GM12872 (cell line): ENCODE measurements around the gene XBP1.

ENCODE experiments used
- TF ChIP-seq, protein P1 (sequence below): IDR thresholded peaks from 3 replicates; pipeline ENCODE4 v1.5.1; 2011; ENCODE audit warnings: low read depth, mild to moderate bottlenecking, low read length, moderate library complexity; ENCODE audit not compliant: insufficient read depth

XBP1 gene

DNA sequence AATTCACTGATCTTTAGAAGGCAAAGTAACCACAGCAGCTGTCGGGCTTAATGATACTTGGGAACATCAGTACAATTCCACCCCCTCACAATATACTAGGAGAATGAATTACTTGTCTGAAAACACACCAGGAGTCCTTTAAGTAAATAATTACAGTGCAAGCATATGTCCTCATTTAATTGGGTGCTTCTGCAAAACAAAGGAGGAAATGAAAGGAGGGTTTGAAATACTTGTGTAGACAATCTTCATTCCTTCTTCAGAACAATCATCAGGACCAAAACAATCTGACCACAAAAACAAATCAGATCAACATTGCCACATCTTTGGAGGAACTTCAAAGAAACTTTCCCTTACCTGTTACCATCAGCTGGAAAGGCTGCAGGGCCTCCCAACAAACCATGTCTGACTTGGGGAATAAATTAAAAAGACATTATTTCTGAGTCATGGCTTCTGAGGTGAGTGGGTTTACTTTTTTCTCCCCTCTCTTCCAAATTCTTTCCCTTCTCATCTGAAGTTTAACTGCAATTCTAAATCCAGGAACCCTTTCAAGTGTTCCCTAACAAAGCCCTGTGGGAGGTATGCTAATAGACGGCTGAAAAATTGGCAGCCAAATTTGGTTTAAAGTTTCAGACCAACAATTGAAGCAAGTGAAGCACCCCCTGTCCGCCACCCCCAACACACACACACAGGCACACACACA is 40.4 kb downstream of the XBP1 start:
- TF ChIP-seq, protein P1, sequence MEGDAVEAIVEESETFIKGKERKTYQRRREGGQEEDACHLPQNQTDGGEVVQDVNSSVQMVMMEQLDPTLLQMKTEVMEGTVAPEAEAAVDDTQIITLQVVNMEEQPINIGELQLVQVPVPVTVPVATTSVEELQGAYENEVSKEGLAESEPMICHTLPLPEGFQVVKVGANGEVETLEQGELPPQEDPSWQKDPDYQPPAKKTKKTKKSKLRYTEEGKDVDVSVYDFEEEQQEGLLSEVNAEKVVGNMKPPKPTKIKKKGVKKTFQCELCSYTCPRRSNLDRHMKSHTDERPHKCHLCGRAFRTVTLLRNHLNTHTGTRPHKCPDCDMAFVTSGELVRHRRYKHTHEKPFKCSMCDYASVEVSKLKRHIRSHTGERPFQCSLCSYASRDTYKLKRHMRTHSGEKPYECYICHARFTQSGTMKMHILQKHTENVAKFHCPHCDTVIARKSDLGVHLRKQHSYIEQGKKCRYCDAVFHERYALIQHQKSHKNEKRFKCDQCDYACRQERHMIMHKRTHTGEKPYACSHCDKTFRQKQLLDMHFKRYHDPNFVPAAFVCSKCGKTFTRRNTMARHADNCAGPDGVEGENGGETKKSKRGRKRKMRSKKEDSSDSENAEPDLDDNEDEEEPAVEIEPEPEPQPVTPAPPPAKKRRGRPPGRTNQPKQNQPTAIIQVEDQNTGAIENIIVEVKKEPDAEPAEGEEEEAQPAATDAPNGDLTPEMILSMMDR, result no peak

DNA sequence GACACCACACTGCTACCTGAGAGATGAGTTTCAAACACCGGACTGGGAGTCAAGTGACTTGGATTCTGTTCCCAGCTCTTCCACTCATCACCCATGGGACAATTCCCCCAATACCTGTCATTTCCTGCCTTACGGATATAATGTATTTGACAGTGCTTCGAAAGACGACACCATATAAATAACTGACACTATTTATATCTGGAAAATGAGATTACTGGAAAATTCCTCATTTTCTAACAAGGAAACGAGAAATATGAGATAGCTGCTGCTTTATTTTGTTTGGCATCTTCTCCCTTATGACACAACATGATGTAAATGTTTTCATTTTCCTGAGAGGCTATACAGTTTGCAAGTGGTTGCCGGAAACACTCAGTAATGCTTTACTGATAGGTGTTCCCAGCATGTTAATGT is 49.9 kb downstream of the XBP1 start:
- TF ChIP-seq, protein P1, result no peak
